GM12874 (cell line): ENCODE results near the gene MRS2.

Source experiments
- TF ChIP-seq, protein P1 (sequence below): IDR thresholded peaks from 2 replicates; pipeline ENCODE4 v1.5.1; 2011; ENCODE audit warnings: low read depth, mild to moderate bottlenecking, control low read depth, low read length, moderate library complexity; ENCODE audit not compliant: insufficient read depth

MRS2 gene

GRCh38 chr6:24458941-24459340, 56.2 kb downstream of the MRS2 start:
- TF ChIP-seq, protein P1, sequence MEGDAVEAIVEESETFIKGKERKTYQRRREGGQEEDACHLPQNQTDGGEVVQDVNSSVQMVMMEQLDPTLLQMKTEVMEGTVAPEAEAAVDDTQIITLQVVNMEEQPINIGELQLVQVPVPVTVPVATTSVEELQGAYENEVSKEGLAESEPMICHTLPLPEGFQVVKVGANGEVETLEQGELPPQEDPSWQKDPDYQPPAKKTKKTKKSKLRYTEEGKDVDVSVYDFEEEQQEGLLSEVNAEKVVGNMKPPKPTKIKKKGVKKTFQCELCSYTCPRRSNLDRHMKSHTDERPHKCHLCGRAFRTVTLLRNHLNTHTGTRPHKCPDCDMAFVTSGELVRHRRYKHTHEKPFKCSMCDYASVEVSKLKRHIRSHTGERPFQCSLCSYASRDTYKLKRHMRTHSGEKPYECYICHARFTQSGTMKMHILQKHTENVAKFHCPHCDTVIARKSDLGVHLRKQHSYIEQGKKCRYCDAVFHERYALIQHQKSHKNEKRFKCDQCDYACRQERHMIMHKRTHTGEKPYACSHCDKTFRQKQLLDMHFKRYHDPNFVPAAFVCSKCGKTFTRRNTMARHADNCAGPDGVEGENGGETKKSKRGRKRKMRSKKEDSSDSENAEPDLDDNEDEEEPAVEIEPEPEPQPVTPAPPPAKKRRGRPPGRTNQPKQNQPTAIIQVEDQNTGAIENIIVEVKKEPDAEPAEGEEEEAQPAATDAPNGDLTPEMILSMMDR = no peak

GRCh38 chr6:24460966-24461365, 58.2 kb downstream of the MRS2 start:
- TF ChIP-seq, protein P1 = no peak

DNA sequence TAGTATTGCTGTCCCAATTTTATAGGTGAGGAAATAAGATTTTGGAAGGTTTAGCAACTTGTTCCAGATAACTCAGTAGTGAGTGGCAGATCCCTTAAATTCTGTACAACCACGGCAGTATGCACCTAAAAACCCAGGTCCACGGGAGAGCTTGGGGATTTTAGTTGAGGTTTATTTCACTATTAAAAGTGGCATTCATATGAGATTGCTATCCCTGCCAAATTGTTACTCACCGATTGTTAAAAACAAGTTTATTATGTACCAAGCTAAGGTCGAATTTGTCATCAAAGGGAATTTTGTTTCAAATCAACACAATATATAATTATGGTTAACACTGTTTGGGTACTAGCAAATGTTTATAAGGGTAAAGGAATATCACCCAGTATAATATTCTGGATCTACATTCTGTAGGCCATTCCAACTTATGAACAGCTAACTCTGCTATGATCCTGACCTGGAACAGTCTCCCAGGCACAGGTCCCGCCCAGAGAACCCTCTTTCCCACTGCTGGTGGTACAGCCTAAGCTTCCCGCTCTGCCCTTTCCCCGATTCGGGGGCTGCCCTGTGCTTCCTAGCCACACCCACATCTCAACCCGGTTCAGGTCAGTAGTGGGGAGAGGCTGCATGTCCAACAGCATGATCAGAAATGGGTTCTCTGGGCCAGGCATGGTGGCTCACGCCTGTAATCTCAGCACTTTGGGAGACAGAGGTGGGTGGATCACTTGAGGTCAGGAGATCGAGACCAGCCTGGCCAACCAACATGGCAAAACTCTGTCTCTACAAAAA, 61.7 kb downstream of the MRS2 start:
- TF ChIP-seq, protein P1 = no peak

- TF ChIP-seq, protein P1 = no peak
Measured at GRCh38 chr6:24469811-24470210, 67.1 kb downstream of the MRS2 start.

DNA sequence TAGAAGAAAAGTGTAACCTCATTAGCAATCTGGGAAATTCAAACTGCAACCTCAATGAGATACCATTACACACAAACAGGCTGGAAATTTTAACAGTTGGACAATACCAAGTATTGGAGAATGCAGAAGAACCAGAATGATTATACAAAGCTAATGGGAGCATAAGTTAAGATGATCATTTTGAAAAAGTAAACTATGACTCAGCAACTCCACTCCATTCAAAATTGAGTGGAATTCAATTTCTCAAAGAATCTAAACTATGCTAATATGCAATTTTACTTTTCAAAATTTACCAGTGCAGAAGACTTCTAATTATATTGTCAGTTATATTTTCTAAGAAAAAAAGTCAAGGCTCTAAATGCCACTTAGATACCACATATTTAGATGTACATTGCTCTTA, 69.4 kb downstream of the MRS2 start:
- TF ChIP-seq, protein P1 = no peak
